ENCODE data around the gene GGTLC1.

DNA sequence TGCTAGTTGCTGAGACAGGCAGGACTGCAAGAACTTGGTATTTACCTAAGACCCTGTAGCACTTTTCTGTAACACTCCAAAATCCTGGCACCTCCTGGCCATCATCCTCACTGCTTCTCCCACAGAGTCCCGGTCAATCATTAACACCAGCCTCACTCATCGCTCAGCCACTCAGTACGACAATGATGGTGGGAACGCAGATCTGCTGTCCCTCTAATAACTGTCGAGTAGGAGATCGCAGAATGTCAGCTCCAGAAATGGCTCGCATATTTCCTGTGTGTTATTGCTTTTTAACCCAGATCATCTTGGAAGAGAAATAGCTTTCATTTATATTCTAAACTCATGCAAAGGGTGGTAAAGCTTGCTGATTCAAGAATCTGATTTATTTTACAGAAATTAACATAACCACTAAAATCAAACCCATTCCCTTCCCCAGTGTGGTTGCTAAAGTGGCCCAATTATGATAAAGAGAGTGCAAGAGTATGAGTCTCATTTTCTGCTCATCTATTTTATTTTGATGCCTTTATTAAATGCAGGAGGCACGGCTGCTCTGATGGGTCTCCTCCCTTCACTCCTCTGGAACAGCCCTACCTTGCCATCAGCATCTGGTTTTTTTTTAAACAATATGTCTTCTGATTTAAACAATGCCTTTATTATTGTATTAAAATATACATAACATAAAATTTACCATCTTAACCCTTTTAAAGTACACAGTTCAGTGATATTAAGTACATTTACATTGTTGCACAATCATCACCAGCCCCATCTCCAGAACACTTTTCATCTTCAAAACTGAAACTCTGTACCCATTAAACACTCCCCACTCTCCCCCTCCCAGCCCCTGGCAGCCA, 28.3 kb upstream of the GGTLC1 start:
- TF ChIP-seq, protein P1, sequence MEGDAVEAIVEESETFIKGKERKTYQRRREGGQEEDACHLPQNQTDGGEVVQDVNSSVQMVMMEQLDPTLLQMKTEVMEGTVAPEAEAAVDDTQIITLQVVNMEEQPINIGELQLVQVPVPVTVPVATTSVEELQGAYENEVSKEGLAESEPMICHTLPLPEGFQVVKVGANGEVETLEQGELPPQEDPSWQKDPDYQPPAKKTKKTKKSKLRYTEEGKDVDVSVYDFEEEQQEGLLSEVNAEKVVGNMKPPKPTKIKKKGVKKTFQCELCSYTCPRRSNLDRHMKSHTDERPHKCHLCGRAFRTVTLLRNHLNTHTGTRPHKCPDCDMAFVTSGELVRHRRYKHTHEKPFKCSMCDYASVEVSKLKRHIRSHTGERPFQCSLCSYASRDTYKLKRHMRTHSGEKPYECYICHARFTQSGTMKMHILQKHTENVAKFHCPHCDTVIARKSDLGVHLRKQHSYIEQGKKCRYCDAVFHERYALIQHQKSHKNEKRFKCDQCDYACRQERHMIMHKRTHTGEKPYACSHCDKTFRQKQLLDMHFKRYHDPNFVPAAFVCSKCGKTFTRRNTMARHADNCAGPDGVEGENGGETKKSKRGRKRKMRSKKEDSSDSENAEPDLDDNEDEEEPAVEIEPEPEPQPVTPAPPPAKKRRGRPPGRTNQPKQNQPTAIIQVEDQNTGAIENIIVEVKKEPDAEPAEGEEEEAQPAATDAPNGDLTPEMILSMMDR (IDR thresholded peaks at IDR 0.05; ENCODE audit: borderline replicate concordance, extremely low read depth, low read length, poor library complexity, severe bottlenecking): no peak
- no peak for TF ChIP-seq EZH2 (IDR thresholded peaks at IDR 0.05; ENCODE audit: borderline replicate concordance, low read depth, low read length, severe bottlenecking)
